Inflammatory macrophage treated with lipopolysaccharide for 4 hours (primary cell): ENCODE data around the gene ERGIC3.
A peak's percentile ranks its signal among the peaks of the same experiment; 100 is the strongest.

Experiments used
- DNase-seq: peaks from one replicate; pipeline ENCODE4 v3.0.0-alpha.2; 2020

The ERGIC3 gene

DNA sequence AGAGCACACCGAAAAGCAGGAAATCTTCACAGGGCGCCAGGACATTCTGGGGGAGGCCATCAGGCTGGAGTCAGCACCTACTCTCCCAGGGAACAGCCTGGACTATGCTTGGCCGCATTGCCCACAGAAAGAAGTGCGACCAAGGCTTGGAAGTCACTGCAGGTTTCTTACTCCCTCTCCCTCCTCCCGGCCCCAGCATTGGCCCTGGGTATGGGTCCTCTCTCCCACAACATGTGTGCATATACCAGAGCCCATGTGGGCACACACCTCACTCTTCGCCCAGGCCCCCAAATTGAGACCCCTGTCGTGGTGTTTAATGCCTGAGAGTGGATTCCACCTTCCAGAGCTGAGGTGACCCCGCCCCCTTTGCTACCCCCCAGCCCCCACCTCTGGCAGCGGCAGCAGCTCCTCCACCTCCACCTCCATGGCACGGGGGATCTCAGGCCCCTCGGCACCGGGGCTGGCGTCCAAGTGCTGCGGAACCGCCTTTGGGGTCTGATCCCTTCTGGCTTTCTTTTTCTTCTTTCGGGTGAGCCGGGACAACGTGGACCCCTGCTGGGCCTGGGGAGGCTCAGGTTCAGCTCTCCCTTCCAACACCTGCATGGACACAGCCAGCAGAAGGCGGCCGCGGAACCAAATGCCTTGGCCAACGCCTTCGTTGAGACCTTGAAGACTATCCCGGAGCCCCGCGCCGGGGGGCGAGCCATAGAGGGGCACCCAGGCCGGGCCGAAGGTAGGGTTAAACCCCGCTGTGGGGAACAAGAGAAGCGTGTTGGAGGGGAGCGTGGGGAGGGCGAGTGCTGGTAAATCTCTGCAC lies 58.5 kb downstream of the ERGIC3 start:
- DNase-seq = no peak

DNA sequence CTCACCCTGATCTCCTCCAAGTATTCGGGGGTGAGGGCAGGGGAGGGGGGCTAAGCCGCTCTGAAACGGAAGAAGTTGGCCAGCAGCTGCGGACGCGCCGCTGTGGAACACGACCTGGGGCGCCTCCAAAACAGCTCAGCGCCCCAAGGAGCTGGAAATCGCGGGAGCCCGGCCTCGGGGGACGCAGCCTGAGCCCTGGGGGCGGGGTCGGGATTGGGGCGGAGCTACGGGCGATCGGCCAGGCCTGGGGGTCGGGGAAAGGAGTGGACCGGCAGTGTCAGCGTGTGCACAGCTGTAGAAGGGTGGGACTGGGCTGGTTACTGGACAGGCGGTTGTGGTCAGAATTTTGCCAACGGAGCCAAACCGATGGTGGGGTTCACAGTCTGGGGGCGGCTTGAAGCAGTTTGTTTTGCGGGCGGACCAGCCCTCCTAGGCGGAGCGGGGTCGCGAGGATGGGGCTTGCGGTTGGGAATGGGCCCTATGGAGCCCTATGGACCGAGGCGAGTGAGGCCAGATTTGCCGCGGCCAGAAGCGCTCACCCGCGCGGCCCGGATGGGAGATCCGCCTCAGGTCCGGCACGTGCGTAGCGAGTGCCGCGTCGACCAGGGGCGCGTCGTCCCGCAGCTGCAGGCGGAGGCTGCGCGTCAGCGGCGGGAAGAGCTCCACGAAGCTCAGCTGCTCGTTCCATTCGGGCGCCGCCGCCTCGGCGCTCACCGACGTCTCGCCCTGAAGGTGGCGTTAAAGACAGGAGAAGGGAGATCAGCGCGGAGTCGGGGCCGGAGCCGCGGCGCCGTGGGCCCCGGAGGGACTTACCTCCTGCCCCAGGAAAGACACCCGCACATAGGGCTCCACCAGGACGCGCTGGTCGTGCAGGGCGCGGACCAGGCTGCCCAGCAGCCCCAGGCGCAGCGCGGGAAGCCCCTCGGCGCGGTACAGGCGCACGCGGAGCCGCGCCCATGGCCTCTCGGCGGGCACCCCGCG lies 59.4 kb downstream of the ERGIC3 start:
- DNase-seq = peak; percentile 75

DNA sequence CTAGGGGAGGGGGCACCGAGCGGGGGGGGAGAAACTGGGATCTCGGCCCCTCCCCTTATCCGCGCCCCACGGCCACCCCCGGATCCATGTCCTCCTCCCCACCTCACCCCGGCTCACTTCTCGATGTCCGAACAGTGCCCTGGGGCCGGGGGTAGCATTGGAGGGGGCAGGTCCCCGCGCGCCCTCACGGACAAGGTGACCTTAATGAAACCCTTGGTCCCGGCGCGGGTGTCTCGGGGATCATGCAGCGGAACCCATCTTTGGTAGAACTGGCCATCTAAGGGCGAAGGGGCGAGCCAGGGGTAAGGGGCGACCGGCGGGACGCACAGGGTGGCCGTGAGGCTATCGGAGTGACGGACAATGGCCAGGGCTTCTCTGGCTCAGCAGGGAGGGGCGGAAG lies 60.1 kb downstream of the ERGIC3 start:
- no peak for DNase-seq

GRCh38 chr20:35602851-35603495 lies 61.1 kb downstream of the ERGIC3 start:
- no peak for DNase-seq

- no peak for DNase-seq
Observed at GRCh38 chr20:35603695-35604448, 62.0 kb downstream of the ERGIC3 start.

GRCh38 chr20:35604449-35604747 lies 62.5 kb downstream of the ERGIC3 start:
- DNase-seq = peak; percentile 19

DNA sequence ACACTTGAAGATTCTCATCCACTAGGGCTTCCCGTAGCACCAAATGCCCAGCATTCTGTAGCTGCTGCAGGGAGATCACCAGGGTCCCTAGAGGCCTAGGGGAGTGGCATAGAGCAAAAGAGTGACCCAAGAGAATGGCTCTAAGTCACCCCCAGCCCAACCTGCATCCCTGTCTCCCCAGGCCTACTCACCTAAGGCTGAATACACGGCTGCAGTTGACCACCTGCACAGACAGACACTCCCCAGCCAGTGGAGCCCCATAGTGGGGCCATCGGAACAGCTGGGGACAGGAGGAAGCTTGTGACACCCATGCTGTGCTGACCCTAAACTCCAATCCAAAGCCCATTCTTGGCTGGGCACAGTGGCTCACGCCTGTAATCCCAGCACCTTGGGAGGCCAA lies 64.2 kb downstream of the ERGIC3 start:
- no peak for DNase-seq
